ENCODE data around the gene MYO3B. TPM values are rescaled to one million over a fixed set of nuclear protein-coding genes. Genes with fewer than 3 reads are reported as not detected.

Gene MYO3B
- total RNA-seq, 2 experiments from 2014 or later, result not detected

DNA sequence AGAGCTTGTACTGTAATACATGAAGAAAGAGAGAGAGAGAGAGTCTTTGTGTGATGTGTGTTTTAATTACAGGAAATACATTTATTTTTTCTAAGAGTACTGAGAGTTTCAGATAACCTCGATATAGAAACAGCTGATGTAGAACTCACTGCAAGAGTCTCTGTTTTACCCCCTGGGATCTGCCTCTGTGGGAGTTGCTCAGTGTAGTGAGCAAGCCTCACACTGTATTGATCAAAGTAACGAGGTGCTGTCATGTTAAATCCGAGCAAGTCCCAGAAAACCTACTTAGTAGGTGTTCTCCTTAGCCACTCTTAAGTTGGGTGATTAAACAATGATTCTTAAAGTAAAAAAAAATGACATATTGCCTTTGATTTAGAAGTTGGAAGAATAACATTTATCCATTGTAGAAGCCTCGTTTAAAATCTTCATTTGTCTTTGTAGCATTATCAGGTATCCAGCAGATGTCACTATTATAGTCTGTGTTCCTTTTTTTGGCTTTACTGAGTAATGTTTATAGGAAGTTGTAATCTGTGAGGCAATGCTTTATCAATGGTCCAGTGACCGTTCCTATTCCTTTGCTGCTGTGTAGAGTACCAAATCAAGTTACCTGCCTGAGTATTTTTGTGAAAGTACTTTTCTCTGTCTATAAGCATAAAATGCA is 219.0 kb downstream of the MYO3B start:
- H3K4me1 ChIP-seq (ENCODE audit: insufficient read depth, low read length, poor library complexity, severe bottlenecking), result peaks cover 5% of the 10 kb centered on the region
- no peaks in the 10 kb centered on the region for H3K79me2 ChIP-seq (ENCODE audit: insufficient read depth, low read depth, low read length)
- H3K9me2 ChIP-seq (ENCODE audit: insufficient read depth, low read length), result no peaks in the 10 kb centered on the region
- no peaks in the 10 kb centered on the region for H3K9me3 ChIP-seq (ENCODE audit: low read length)
- no peaks in the 10 kb centered on the region for H4K20me1 ChIP-seq (ENCODE audit: insufficient read depth, low read length)
- peak; percentile 10 for DNase-seq (ENCODE audit: low spot score)
- POLR2A ChIA-PET, result interaction anchor here (0.7 kb wide), 1 partner anchor 386 kb away, joined by 3 read pairs; no protein-coding TSS in a partner anchor
- CTCF ChIA-PET (ENCODE audit: unreplicated experiment), result no interaction called here
- H2AFZ ChIP-seq (ENCODE audit: low read length), result no peak overlapping the region
- TF ChIP-seq EZH2phosphoT487 (IDR thresholded peaks at IDR 0.05; ENCODE audit: borderline replicate concordance, low read depth, low read length), result no peak
- TF ChIP-seq, protein P1, sequence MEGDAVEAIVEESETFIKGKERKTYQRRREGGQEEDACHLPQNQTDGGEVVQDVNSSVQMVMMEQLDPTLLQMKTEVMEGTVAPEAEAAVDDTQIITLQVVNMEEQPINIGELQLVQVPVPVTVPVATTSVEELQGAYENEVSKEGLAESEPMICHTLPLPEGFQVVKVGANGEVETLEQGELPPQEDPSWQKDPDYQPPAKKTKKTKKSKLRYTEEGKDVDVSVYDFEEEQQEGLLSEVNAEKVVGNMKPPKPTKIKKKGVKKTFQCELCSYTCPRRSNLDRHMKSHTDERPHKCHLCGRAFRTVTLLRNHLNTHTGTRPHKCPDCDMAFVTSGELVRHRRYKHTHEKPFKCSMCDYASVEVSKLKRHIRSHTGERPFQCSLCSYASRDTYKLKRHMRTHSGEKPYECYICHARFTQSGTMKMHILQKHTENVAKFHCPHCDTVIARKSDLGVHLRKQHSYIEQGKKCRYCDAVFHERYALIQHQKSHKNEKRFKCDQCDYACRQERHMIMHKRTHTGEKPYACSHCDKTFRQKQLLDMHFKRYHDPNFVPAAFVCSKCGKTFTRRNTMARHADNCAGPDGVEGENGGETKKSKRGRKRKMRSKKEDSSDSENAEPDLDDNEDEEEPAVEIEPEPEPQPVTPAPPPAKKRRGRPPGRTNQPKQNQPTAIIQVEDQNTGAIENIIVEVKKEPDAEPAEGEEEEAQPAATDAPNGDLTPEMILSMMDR (conservative IDR thresholded peaks at IDR 0.05; ENCODE audit: low read length), result peak; percentile 71
- H3K36me3 ChIP-seq (ENCODE audit: insufficient read depth, low read length), result no peaks in the 10 kb centered on the region
- H3K4me2 ChIP-seq (ENCODE audit: low read length), result no peak overlapping the region
- no peak overlapping the region for H3K4me3 ChIP-seq (ENCODE audit: low read depth, low read length, poor library complexity, severe bottlenecking)
- H3K27ac ChIP-seq (ENCODE audit: low read depth, low read length, poor library complexity, severe bottlenecking), result no peak overlapping the region
- BruUV-seq (replicated peaks), result no TSS peak
- intact Hi-C loops (cut with micrococcal nuclease; ENCODE audit: unreplicated experiment), result no loop called here

DNA sequence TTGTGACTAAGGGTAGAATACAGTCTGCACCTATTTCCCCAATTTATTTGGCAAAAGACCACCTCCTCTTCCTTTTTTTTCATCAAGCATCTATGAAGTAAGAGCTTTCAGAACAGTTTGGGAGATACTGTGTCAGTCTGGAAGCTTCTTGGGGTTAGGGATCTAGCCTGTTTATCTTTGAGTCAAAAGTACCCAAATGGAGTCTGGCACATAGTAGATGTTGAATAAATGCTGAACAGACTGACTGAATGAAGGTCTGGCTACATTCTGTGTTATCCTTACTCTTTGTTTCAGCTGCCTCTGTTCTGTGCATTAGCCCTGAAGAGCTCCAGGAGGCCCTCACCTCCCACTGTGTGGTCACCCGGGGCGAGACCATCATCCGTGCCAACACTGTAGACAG is 223.2 kb downstream of the MYO3B start:
- TF ChIP-seq, protein P1 (conservative IDR thresholded peaks at IDR 0.05; ENCODE audit: low read length), result no peak
- TF ChIP-seq EZH2phosphoT487 (IDR thresholded peaks at IDR 0.05; ENCODE audit: borderline replicate concordance, low read depth, low read length), result no peak

DNA sequence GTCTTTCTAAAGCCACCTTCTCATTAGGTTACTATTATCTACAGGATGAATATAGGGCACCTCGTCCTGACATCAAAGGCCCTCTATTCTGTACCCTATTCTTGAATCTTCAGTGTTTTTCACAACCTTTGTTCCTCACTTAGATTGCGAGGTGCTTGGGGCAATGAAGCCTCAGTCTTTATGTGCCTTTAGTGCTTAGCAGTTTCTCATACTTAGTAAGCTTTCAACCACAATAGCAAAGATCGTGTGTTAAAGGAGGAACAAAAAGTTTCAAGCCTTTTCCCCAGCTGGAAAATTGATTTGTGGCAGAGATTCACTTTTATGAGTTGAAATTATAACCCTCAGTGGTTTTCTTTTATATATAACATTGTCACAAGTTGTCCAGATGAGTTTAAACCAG is 226.9 kb downstream of the MYO3B start:
- ChIA-PET CTCF (ENCODE audit: unreplicated experiment) (no interaction called here), POLR2A (interaction anchor here (0.9 kb wide), 1 partner anchor 15 kb away, joined by 3 read pairs; no protein-coding TSS in a partner anchor)
- H3K4me2 ChIP-seq (ENCODE audit: low read length), result no peak overlapping the region
- H3K4me3 ChIP-seq (ENCODE audit: low read depth, low read length, poor library complexity, severe bottlenecking), result no peak overlapping the region
- no peaks in the 10 kb centered on the region for H3K9me2 ChIP-seq (ENCODE audit: insufficient read depth, low read length)
- peaks cover 16% of the 10 kb centered on the region for H3K4me1 ChIP-seq (ENCODE audit: insufficient read depth, low read length, poor library complexity, severe bottlenecking)
- no peaks in the 10 kb centered on the region for H3K9me3 ChIP-seq (ENCODE audit: low read length)
- TF ChIP-seq EZH2phosphoT487 (IDR thresholded peaks at IDR 0.05; ENCODE audit: borderline replicate concordance, low read depth, low read length), result no peak
- TF ChIP-seq, protein P1 (conservative IDR thresholded peaks at IDR 0.05; ENCODE audit: low read length), result no peak
- H3K27ac ChIP-seq (ENCODE audit: low read depth, low read length, poor library complexity, severe bottlenecking), result no peak overlapping the region
- no peak overlapping the region for H2AFZ ChIP-seq (ENCODE audit: low read length)
- no peaks in the 10 kb centered on the region for H3K79me2 ChIP-seq (ENCODE audit: insufficient read depth, low read depth, low read length)
- intact Hi-C loops (cut with micrococcal nuclease; ENCODE audit: unreplicated experiment), result loop anchor here (10.0 kb wide), 1 partner anchor 410 kb away; the partner anchor contains the start of gene GAD1
- DNase-seq (ENCODE audit: low spot score), result no peak
- BruUV-seq (replicated peaks), result no TSS peak
- H3K36me3 ChIP-seq (ENCODE audit: insufficient read depth, low read length), result no peaks in the 10 kb centered on the region
- H4K20me1 ChIP-seq (ENCODE audit: insufficient read depth, low read length), result no peaks in the 10 kb centered on the region

More for the DNA sequence above, 223.2 kb downstream of the MYO3B start:
- no peak overlapping the region for H3K4me2 ChIP-seq (ENCODE audit: low read length)
- BruUV-seq (replicated peaks), result no TSS peak
- ChIA-PET CTCF (ENCODE audit: unreplicated experiment) (no interaction called here), POLR2A (interaction anchor here (0.6 to 1.1 kb wide), 2 partner anchors 32 to 362 kb away, joined by 3 read pairs; no protein-coding TSS in a partner anchor)
- H3K4me3 ChIP-seq (ENCODE audit: low read depth, low read length, poor library complexity, severe bottlenecking), result no peak overlapping the region
- H2AFZ ChIP-seq (ENCODE audit: low read length), result no peak overlapping the region
- no peaks in the 10 kb centered on the region for H3K9me2 ChIP-seq (ENCODE audit: insufficient read depth, low read length)
- no peaks in the 10 kb centered on the region for H3K36me3 ChIP-seq (ENCODE audit: insufficient read depth, low read length)
- intact Hi-C loops (cut with micrococcal nuclease; ENCODE audit: unreplicated experiment), result loop anchor here (10.0 kb wide), 1 partner anchor 414 kb away; the partner anchor contains the start of gene GAD1
- no peak for DNase-seq (ENCODE audit: low spot score)
- no peaks in the 10 kb centered on the region for H4K20me1 ChIP-seq (ENCODE audit: insufficient read depth, low read length)
- no peak overlapping the region for H3K27ac ChIP-seq (ENCODE audit: low read depth, low read length, poor library complexity, severe bottlenecking)
- no peaks in the 10 kb centered on the region for H3K9me3 ChIP-seq (ENCODE audit: low read length)
- H3K4me1 ChIP-seq (ENCODE audit: insufficient read depth, low read length, poor library complexity, severe bottlenecking), result peaks cover 5% of the 10 kb centered on the region
- no peaks in the 10 kb centered on the region for H3K79me2 ChIP-seq (ENCODE audit: insufficient read depth, low read depth, low read length)
